Activated naive CD8-positive, alpha-beta T cell treated with anti-CD3 and anti-CD28 coated beads for 36 hours (primary cell): Measurements from ENCODE around the gene NRTN. TPM values are rescaled to one million over a fixed set of nuclear protein-coding genes. Genes with fewer than 3 reads are reported as not detected.
"Not testable (repeated sequence)": the region's sequence is repeated elsewhere in the genome, so short reads cannot be mapped to it uniquely, and the experiment has no call there.

Experiments used
- DNase-seq: peaks from one replicate; pipeline ENCODE4 v3.0.0; 2021
- H3K27ac Mint-ChIP-seq: one replicate; pipeline ENCODE4 v1.8.0; 2022; ENCODE audit warnings: mild to moderate bottlenecking, moderate library complexity, mixed read lengths
- H3K27me3 Mint-ChIP-seq: one replicate; pipeline ENCODE4 v1.8.0; 2022; ENCODE audit warnings: mild to moderate bottlenecking, mixed read lengths
- H3K36me3 Mint-ChIP-seq: one replicate; pipeline ENCODE4 v1.8.0; 2021; ENCODE audit warnings: mild to moderate bottlenecking, mixed read lengths
- H3K4me1 Mint-ChIP-seq: one replicate; pipeline ENCODE4 v1.8.0; 2021; ENCODE audit warnings: mixed read lengths
- H3K4me3 Mint-ChIP-seq: one replicate; pipeline ENCODE4 v1.8.0; 2022; ENCODE audit warnings: mild to moderate bottlenecking, moderate library complexity, mixed read lengths
- H3K9me3 Mint-ChIP-seq: one replicate; pipeline ENCODE4 v1.8.0; 2022; ENCODE audit warnings: mixed read lengths
- total RNA-seq, 2 experiments: library from RNA; stranded (reverse); gene quantifications; one replicate each; pipeline ENCODE4 v1.2.3, GENCODE V29; 2021

NRTN gene
- total RNA-seq, 2 experiments from 2014 or later = 0.21 to 0.38 TPM

- Mint-ChIP-seq H3K9me3 (no peaks in the 10 kb centered on the region), H3K27ac (no peak overlapping the region), H3K4me1 (peaks cover 7% of the 10 kb centered on the region), H3K27me3 (no peaks in the 10 kb centered on the region), H3K36me3 (no peaks in the 10 kb centered on the region), H3K4me3 (no peak overlapping the region)
- no peak for DNase-seq
These were observed 27.8 kb downstream of the NRTN start for GRCh38 chr19:5832527-5833216.

- Mint-ChIP-seq H3K36me3 (no peaks in the 10 kb centered on the region), H3K27me3 (no peaks in the 10 kb centered on the region), H3K9me3 (no peaks in the 10 kb centered on the region), H3K27ac (no peak overlapping the region), H3K4me3 (no peak overlapping the region), H3K4me1 (peaks cover 14% of the 10 kb centered on the region)
- DNase-seq = no peak
These were observed 33.0 kb downstream of the NRTN start for GRCh38 chr19:5837761-5838352.

- H3K9me3 Mint-ChIP-seq = no peaks in the 10 kb centered on the region
- no peaks in the 10 kb centered on the region for H3K27me3 Mint-ChIP-seq
- no peaks in the 10 kb centered on the region for H3K36me3 Mint-ChIP-seq
- peaks cover 14% of the 10 kb centered on the region for H3K4me1 Mint-ChIP-seq
- no peak for DNase-seq
- no peak overlapping the region for H3K4me3 Mint-ChIP-seq
- no peak overlapping the region for H3K27ac Mint-ChIP-seq
These were observed 33.6 kb downstream of the NRTN start for GRCh38 chr19:5838353-5839064.

- peaks cover 14% of the 10 kb centered on the region for H3K4me1 Mint-ChIP-seq
- H3K9me3 Mint-ChIP-seq = no peaks in the 10 kb centered on the region
- H3K4me3 Mint-ChIP-seq = no peak within 1 kb of the TSS
- H3K36me3 Mint-ChIP-seq = no peaks in the 10 kb centered on the region
- no peaks in the 10 kb centered on the region for H3K27me3 Mint-ChIP-seq
- DNase-seq = no peak
- H3K27ac Mint-ChIP-seq = no peak within 1 kb of the TSS
These were observed 34.5 kb downstream of the NRTN start, which contains the start of gene FUT6 for GRCh38 chr19:5839065-5840017. Gene FUT6, minus strand, starts transcription at chr19:5839702. Its CDS starts 7,135 bp downstream, at chr19:5832567.

GRCh38 chr19:5841735-5842111 lies 36.9 kb downstream of the NRTN start:
- not testable (repeated sequence) for H3K27ac Mint-ChIP-seq, H3K9me3 Mint-ChIP-seq, H3K36me3 Mint-ChIP-seq, H3K4me3 Mint-ChIP-seq, H3K27me3 Mint-ChIP-seq, DNase-seq
- peaks cover 14% of the 10 kb centered on the region for H3K4me1 Mint-ChIP-seq

- H3K4me3 Mint-ChIP-seq = no peak overlapping the region
- H3K9me3 Mint-ChIP-seq = no peaks in the 10 kb centered on the region
- H3K4me1 Mint-ChIP-seq = peaks cover 8% of the 10 kb centered on the region
These were observed 38.5 kb downstream of the NRTN start for GRCh38 chr19:5843295-5843927.

GRCh38 chr19:5844456-5845433 lies 39.9 kb downstream of the NRTN start:
- Mint-ChIP-seq H3K27ac (no peak overlapping the region), H3K9me3 (no peaks in the 10 kb centered on the region), H3K4me3 (no peak overlapping the region), H3K4me1 (peaks cover under 1% of the 10 kb centered on the region), H3K36me3 (no peaks in the 10 kb centered on the region), H3K27me3 (no peaks in the 10 kb centered on the region)
- DNase-seq = no peak

More at GRCh38 chr19:5843295-5843927, 38.5 kb downstream of the NRTN start:
- Mint-ChIP-seq H3K27ac (no peak overlapping the region), H3K27me3 (no peaks in the 10 kb centered on the region), H3K36me3 (no peaks in the 10 kb centered on the region)
- no peak for DNase-seq

- not testable (repeated sequence) for H3K27ac Mint-ChIP-seq, H3K4me3 Mint-ChIP-seq, H3K9me3 Mint-ChIP-seq, DNase-seq, H3K4me1 Mint-ChIP-seq, H3K36me3 Mint-ChIP-seq, H3K27me3 Mint-ChIP-seq
These were observed 43.0 kb downstream of the NRTN start for GRCh38 chr19:5847846-5848245.

- not testable (repeated sequence) for DNase-seq, H3K27me3 Mint-ChIP-seq, H3K27ac Mint-ChIP-seq, H3K4me3 Mint-ChIP-seq, H3K9me3 Mint-ChIP-seq, H3K36me3 Mint-ChIP-seq, H3K4me1 Mint-ChIP-seq
These were observed 43.8 kb downstream of the NRTN start for GRCh38 chr19:5848621-5849020.

- H3K36me3 Mint-ChIP-seq = no peaks in the 10 kb centered on the region
- no peak overlapping the region for H3K4me3 Mint-ChIP-seq
- peaks cover 4% of the 10 kb centered on the region for H3K27me3 Mint-ChIP-seq
- no peaks in the 10 kb centered on the region for H3K9me3 Mint-ChIP-seq
- DNase-seq = no peak
- H3K27ac Mint-ChIP-seq = no peak overlapping the region
- H3K4me1 Mint-ChIP-seq = no peaks in the 10 kb centered on the region
These were observed 45.3 kb downstream of the NRTN start for GRCh38 chr19:5850189-5850588.

- H3K27me3 Mint-ChIP-seq = peaks cover 4% of the 10 kb centered on the region
- H3K9me3 Mint-ChIP-seq = no peaks in the 10 kb centered on the region
- H3K36me3 Mint-ChIP-seq = no peaks in the 10 kb centered on the region
- DNase-seq = no peak
- H3K4me3 Mint-ChIP-seq = no peak overlapping the region
- H3K27ac Mint-ChIP-seq = no peak overlapping the region
- no peaks in the 10 kb centered on the region for H3K4me1 Mint-ChIP-seq
These were observed 46.0 kb downstream of the NRTN start for GRCh38 chr19:5850743-5851293.

- Mint-ChIP-seq H3K4me1 (no peaks in the 10 kb centered on the region), H3K27me3 (peaks cover 4% of the 10 kb centered on the region), H3K36me3 (no peaks in the 10 kb centered on the region), H3K9me3 (no peaks in the 10 kb centered on the region), H3K27ac (no peak within 1 kb of the TSS), H3K4me3 (no peak within 1 kb of the TSS)
- DNase-seq = no peak
These were observed 46.4 kb downstream of the NRTN start, which contains the start of gene FUT3 for GRCh38 chr19:5851302-5851701. Gene FUT3, minus strand, starts transcription at chr19:5851449.

GRCh38 chr19:5854121-5854520 lies 49.3 kb downstream of the NRTN start:
- H3K27me3 Mint-ChIP-seq, H3K4me1 Mint-ChIP-seq, DNase-seq, H3K9me3 Mint-ChIP-seq, H3K36me3 Mint-ChIP-seq, H3K27ac Mint-ChIP-seq, H3K4me3 Mint-ChIP-seq: not testable (repeated sequence)
